Fibroblast of the aortic adventitia (primary cell): ENCODE data around the gene MLEC. TPM values are rescaled to one million over a fixed set of nuclear protein-coding genes. Genes with fewer than 3 reads are reported as not detected.

Experiments
- DNase-seq: peaks from one replicate; pipeline ENCODE4 v3.0.0-alpha.2; 2010; ENCODE audit warnings: low read depth
- H3K4me3 ChIP-seq: 2 replicates; pipeline ENCODE4 v1.5.1; 2011; ENCODE audit warnings: low read depth, mild to moderate bottlenecking, control low read depth, low read length, moderate library complexity
- total RNA-seq: library from RNA; depleted of rRNA; stranded (reverse); fragments of >200 nt; gene quantifications from 2 replicates; pipeline ENCODE4 v1.2.3, GENCODE V29; 2012; ENCODE audit warnings: low replicate concordance
- TF ChIP-seq, protein P1 (sequence below): IDR thresholded peaks from 2 replicates; pipeline ENCODE4 v1.5.1; 2011; ENCODE audit warnings: mild to moderate bottlenecking, low read length, control low read depth, inconsistent platforms; ENCODE audit not compliant: insufficient read depth

MLEC gene
- total RNA-seq, 1 donor, result 77.1 TPM

DNA sequence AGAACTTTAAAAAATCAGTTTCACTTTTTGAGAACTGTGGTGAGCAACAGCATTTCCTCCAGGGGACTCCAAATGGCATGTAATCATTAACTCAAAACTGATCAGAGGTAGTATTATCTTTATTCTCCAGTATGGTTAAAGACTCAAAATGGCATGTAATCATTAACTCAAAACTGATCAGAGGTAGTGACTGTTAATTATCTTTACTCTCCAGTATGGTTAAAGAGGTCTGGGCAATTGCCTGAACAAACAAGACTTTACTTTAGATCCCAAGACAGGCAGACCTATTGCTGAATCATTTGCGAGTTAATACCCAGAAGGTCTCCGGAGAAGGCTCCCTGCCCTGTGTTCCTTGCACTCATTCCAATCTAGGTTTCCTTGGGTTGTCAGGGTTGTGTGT is 32.1 kb downstream of the MLEC start:
- TF ChIP-seq, protein P1, sequence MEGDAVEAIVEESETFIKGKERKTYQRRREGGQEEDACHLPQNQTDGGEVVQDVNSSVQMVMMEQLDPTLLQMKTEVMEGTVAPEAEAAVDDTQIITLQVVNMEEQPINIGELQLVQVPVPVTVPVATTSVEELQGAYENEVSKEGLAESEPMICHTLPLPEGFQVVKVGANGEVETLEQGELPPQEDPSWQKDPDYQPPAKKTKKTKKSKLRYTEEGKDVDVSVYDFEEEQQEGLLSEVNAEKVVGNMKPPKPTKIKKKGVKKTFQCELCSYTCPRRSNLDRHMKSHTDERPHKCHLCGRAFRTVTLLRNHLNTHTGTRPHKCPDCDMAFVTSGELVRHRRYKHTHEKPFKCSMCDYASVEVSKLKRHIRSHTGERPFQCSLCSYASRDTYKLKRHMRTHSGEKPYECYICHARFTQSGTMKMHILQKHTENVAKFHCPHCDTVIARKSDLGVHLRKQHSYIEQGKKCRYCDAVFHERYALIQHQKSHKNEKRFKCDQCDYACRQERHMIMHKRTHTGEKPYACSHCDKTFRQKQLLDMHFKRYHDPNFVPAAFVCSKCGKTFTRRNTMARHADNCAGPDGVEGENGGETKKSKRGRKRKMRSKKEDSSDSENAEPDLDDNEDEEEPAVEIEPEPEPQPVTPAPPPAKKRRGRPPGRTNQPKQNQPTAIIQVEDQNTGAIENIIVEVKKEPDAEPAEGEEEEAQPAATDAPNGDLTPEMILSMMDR, result no peak
- no peak overlapping the region for H3K4me3 ChIP-seq
- DNase-seq, result no peak

DNA sequence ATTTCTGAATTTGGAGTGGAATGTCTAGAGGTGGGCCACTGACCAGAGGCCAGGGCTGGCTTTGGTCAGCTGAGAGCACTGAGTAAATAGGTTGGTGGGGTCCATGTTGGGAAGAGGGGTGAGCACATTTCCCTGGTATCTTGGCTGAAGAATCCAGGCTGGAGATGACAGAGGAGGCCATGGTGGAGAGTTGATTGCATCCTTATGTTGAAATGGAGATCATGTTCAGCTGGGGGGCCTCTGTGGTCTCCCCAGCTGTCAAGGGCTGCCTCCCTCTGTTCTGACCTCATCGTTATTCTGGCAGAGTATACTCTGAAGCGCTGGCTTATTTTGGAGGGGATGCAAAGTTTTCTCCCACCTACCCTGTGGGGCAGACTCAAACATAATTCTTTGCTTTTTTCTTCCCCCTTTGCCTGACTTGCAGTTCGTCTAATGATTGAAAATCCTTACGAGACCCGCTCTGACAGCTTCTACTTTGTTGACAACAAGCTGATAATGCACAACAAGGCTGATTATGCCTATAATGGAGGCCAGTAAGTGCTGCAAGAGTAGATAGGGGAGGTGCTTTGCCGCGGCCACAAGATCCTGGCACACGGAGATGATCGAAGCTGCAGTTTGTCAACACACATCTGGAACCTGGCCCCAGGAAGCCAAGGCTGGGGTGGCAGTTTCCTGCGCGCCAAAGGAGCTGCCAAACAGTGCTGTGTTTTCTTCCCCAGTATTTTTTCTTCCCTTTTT is 32.7 kb downstream of the MLEC start:
- DNase-seq, result no peak

DNA sequence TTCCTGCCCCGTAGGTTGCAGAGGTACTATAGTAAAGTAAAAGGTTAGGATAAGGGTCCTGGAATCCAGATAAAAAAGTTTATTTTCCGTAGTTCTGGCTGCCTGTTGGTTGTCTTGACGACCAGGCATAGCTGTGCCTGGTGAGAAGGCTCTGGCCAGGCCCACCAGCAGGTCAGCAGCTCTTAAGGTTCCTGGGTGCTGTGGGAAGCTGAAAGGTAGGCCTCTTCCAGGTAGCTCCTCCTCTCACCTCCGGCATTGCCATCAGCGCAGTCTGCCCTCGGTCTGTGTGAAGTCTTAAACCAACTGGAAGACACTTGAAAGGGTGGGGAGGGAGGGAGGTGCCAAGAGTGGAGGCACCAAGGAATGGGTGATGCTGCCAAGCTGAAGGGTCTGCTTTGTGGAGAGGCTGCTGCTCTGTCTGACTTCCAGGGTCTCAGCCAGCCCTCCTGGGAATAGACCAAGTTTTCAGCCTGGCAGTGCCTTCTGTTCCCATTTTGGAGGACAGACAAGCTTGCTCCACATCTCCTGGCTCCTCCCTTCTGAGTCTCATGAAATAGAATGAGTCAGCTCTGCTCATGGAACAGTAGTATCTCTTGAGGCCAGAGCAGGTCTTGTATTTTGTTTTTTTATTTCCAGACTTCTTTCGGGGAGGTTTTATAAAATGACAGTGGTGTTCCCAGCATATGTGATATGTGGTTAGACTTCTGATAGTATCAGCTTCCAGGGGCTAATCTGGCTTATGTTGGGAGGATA is 33.5 kb downstream of the MLEC start:
- TF ChIP-seq, protein P1, result no peak
- DNase-seq, result peak; percentile 78
- H3K4me3 ChIP-seq, result no peak overlapping the region

More for the DNA sequence above, 32.7 kb downstream of the MLEC start:
- no peak overlapping the region for H3K4me3 ChIP-seq
- TF ChIP-seq, protein P1, result no peak

DNA sequence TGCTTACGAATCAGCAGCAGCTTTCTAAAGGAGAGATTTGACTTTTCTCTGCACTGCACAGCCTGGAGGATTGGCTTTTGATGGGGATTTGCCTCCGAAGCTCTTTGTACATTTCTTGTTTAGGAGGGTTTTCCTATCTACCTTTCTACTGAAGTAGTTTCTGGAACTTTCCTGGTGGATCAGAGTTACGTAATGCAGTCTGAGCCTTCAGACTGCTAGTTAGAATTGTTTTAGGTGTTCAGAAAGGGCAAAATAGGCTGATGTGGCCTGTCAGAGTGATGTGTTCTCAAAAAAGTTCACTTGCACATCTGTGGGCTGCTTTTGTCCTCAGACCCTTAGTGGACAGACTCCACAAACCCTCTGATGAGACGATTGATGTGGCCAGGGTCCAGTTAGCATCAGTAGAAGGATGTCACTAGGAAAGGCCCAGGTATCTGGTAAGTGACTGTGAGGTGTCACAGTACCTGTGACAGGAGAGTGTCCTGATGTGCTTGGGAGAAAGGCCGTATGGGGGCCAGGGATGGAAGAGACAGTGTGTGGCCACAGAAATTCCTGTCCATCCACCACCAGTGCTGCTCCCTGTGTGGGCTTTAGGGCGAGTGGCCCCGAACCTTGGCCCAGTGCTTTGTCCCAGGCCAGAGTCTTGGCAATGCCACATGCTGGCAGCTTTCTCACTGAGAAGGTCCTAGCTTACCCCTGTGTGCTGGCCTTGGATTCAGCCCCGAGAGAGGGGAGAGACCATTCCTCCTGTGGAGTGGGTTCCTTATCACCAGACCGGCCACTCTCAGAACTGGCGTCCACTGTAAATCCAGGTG is 34.2 kb downstream of the MLEC start:
- no peak for DNase-seq
- H3K4me3 ChIP-seq, result no peak overlapping the region
- TF ChIP-seq, protein P1, result no peak

DNA sequence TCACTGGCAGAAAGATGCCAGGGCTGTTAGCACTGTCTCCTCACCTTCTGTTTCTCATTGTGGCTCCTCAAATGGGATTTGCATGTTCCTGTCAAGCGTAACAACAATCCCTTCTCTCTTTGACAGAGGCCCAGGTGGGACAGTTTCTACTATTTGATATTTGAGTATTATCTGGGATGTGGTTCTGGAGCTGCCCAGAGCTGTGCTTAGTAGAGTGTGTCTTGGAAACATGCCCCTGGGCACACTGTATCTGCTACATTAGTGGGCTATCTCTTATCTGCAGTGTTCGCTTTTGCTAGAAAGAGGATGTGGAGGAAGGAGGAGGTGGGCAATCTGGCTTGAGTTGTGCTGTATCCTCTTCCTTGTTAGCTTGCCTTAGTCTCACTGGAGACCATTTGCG is 34.9 kb downstream of the MLEC start:
- no peak for DNase-seq
- TF ChIP-seq, protein P1, result no peak

DNA sequence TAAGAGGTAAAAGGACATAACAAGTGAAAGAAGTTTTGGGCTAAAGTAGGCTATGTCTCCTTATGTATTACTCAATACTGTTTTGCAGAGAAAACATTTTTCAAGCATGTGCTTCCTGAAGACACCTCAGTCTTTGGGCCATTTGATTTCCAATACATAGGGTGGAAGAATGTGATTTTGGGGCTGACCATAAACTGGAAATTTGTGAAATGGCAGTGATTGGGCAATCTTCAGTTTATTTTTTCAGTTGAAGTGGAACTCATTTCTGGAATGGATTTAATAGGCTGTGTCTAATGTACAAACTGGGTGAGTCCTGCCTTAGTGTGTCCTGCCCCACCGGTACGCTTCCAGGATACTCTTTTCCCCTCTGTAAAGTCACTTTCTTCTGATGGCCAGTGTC is 35.8 kb downstream of the MLEC start:
- TF ChIP-seq, protein P1, result no peak
- no peak overlapping the region for H3K4me3 ChIP-seq
- DNase-seq, result no peak

More for the DNA sequence above, 34.9 kb downstream of the MLEC start:
- no peak overlapping the region for H3K4me3 ChIP-seq
